ENCODE measurements around the gene CABLES2.

CABLES2 gene

DNA sequence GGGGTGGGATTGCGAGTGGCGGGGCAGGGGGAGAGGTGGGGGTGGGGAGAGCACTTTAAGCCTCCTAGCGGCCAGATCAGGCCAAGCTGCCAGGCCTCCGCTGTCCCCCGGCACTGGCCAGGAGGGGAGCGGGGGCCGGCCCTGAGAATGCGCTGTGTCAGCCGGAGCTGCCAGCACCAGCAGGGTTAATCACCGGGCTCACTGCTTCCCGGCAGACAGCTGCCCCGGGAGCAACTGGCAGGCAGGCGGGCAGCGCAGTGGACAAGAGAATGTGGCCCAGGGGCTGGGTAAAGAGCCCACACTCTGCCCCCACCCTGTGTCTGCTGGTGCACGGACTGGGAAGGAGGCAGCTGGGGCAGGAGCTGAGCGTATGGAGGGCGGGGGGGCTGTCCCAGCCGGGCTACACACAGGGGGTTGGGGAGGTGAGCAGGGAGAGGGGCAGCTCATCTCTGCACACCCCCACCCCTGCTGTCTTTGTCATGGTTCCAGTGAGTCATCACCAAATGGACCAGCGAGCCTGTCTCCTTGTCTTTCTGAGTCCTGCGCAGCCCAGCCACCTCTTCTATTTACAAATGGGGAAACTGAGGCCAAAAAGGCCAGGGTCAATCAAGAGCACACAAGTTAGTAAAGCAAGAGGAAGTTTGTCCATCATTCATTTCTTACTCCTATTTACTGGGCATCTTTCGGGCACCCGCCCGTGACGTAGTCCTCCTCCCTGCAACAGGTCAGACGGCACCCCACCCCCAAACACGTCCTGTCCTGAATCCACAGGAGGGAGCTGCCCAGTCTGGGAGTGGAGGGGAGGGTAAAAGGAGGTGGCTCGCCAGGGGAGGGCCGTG, 37.9 kb downstream of the CABLES2 start:
- DNase-seq, result no peak

DNA sequence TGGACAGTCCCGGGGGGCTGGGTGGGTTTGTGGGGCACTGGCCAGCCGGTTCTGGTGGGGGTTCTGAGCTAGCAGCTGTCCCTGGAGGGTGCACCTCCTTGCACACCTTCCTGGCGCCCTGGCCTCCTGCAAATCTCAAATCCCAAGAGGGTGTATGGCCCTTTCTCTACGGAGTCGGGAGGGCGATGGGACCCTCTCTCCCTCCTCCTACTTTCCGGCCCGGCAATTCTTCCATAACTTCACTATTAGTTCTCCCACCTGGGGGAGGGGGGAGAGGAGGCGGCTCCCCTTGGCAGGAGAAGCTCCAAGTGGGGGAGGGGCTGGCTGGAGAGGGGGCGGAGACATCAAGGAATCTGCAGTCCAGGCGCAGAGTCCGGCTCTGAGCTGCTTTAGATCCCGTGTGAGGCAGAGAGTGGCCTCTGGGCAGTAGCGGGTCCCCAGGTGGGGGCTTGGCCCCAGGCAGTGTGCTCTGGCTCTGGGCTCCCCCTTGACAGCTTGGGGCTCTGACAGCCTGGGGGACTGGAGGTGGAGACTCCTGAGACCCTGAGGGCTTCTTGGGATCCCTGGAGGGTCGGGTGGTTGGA, 38.6 kb downstream of the CABLES2 start:
- no peak for DNase-seq

- peak; percentile 9 for DNase-seq
These were observed 39.3 kb downstream of the CABLES2 start for GRCh38 chr20:62367633-62368391.

GRCh38 chr20:62367136-62367632, 39.9 kb downstream of the CABLES2 start, which contains the start of gene LAMA5:
Gene LAMA5, minus strand, starts transcription at chr20:62367312. Its CDS starts 67 bp downstream, at chr20:62367245.
- peak; percentile 15 for DNase-seq

- no peak for DNase-seq
These were observed 40.5 kb downstream of the CABLES2 start for GRCh38 chr20:62366370-62367135.

- no peak for DNase-seq
These were observed 41.2 kb downstream of the CABLES2 start for GRCh38 chr20:62365814-62366369.

GRCh38 chr20:62364911-62365736, 42.0 kb downstream of the CABLES2 start:
- DNase-seq, result no peak

DNA sequence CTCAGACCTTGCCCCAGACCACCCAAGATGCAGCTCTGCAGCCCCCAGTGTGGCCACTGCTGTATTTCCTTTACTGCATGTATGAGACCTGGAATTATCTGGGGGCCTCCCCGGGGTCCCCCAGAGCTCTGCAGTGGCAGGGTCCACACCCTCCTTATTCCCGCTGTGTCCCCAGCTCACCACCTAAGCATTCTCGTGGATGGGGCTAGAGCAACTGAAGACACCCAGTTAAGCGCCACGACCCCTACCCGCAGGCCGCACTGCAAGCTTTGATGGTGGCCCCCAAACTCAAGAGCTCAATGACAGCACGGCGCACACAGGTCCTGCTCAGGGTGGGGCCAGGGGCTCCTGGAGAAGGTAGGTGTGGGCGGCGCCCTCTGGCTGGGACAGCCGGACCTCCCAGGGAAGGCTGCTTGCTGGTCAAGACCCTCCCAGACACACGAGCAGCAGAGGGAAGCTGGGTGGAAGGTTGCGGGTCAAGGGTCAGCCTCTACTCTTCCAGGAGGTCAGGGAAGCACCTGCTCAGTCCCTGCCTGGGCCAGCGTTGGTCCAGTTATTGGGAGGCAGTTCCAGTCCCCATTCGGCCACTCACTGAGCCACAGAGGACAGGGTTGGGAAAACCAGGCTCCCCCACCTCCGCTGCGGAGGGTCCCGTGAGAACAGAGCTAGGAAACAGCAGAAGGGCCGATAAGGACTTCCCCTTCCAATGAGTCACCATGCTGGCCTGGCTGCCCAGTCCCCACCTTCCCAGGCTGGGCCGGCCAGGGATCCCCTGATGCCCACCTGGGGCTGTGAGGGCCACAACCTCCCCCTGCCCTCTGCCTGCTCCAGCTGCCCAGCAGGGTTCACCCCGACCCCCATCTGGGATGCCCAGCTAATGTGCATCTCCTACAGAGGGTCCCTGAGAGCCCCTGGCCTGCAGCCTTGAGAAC, 42.9 kb downstream of the CABLES2 start:
- DNase-seq, result no peak

DNA sequence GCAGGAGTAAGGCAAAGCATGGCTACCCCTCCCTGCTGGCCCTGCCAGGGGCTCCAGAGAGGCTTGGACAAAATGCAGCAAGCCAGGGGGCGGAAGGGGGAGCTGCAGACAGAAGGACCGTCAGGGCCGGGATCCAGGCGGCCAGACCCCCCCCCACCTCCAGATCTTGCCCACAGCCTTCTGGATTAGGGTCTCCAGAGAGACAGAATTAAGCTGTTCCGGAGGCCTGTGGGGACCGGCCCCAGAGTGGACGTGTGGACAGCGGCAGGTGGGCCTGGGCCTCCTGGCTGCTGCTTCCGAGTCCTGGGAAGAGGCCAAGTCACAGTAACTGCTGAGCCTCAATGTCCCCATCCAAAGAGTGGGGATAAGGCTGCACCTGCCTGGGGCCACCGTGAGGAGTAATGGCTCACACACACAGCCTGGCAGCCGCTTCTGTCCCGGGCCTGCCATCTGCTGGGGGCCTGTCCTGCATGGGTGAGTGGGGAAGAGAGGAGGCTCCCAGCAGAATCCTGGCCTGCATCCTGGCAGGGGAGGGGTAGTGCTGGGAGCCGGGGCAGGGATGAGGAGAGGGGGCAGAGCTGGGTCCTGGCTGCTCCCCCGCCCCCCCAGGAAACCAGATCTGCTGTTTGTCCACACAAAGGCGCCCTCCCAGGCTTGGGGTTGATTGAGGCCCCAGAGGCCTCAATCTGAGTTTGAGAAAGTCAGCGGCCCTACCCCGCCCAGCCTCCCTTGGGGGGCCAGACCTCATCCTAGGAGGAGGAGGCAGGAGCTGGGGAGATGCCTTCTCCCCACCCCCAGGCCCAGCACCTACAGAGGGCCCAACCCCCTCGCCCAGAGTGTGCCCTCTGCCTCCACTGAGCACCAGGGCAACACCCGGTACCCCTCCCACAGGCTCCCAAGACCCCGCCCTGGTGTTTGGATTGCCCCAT, 43.8 kb downstream of the CABLES2 start:
- DNase-seq, result no peak

DNA sequence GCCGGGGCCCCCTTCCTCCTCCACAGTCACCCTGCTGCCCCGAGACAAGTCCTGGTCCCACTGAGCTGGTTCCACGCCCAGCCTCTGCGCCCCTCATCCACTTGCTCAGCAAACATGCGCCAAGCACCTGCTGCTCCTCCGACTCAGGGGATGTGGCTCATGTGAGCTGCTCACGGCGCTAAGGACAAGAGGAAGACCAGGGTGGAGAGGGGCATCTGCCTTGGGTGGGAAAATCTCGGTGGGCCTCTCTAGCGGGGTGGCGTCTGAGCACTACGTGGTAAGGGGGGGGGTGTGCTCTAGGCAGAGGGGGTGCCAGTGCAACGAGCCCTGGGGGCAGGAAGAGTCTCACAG, 44.5 kb downstream of the CABLES2 start:
- no peak for DNase-seq

- DNase-seq, result no peak
These were observed 45.1 kb downstream of the CABLES2 start for GRCh38 chr20:62361799-62362589.

GRCh38 chr20:62360854-62361798, 46.0 kb downstream of the CABLES2 start:
- DNase-seq, result no peak

DNA sequence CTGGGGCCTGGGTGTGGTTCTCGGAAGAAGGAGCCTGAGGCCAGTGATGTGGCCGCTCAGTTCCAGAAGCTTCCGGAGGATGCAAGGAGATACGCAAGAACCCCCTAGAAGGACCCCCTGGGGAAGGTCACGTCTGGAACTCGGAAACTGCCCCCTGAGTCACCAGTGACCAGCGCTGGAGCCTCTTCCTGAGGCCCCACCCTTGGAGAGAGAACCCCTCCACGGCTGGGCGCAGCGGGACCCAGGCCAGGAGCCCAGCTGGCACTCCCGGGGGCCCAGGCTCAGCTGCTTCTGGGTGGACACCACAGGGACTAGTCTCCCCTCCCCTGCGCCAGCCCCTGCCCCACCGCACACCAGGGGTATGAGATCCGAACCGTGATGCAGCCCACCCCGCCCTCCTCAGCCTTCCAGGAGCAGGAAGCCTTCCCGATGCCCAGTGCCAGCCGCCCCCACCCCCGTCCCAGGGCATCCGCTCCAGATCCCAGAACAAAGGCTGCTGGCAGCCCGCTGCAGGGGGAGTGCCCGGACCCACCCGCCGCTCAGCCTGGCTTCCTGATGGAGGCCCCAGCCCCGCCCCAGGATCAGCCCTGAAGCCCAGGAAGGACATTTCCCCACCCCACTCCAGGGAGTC, 47.5 kb downstream of the CABLES2 start:
- DNase-seq, result no peak

DNA sequence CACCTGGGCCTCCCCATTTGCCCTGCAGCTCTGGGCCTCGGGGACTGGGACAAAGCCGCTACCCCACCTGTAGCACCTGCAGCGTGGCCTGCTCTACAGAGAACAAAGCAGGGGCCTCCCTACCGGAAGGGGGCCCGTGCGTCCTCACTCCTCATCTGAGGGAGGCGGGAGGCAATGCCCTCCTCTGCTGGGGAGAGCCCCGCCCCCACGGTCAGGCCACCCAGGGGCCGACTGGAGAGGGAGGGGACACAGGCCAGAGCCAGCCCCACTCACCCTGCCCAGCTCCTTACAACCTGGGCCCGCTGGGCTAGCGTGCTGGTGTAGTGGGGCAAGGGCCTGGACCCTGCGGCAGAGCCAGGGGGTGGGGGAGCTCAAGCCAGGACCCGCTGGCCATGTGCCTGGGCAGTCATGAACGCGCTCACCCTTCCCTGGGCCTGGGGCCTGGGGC, 48.0 kb downstream of the CABLES2 start:
- no peak for DNase-seq

GRCh38 chr20:62358171-62359042, 48.7 kb downstream of the CABLES2 start:
- no peak for DNase-seq

DNA sequence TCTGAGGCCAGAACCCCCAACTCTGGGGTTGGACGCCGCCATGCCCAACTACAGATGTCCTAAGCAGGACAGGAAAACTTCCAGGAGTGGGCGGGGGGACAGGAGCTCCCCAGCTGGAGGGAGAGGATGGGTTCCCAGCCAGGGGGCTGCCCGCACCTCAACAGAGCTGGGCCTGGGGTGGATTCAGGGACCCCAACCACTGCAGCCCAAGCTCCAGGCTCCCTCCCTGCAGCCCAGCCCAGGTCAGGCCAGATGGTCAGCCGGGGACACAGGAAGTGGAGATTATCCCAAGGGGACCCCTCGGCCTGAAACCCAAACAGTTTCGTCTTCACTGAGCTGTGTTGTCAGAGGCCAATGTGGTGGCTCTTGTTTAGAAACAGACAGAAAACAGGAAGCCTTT, 49.4 kb downstream of the CABLES2 start:
- no peak for DNase-seq

All from CD4-positive, alpha-beta T cell treated with Interleukin-12 subunit alpha and Interleukin-12 subunit beta, for 1 hour (primary cell).